PC-3 (cell line): ENCODE results near the gene MECR.

Experiments used
- CTCF ChIP-seq: fragments of 300-600 bp; sonication (generic); conservative IDR thresholded peaks from 2 replicates; pipeline ENCODE4 v1.5.1; 2017; ENCODE audit warnings: antibody characterized with exemption, low read depth, mild to moderate bottlenecking, low read length
- EZH2 ChIP-seq: fragments of 300-600 bp; sonication (generic); IDR thresholded peaks from one replicate; pipeline ENCODE4 v1.6.1; 2017; ENCODE audit warnings: antibody characterized with exemption, mild to moderate bottlenecking, low read length; ENCODE audit not compliant: unreplicated experiment
- EZH2phosphoT487 ChIP-seq: fragments of 300-600 bp; sonication (generic); IDR thresholded peaks from 2 replicates; pipeline ENCODE4 v1.6.1; 2018; ENCODE audit warnings: mild to moderate bottlenecking, antibody characterized with exemption, low read length, borderline replicate concordance

GRCh38 chr1:29259802-29260441 lies 29.2 kb upstream of the MECR start:
- no peak for TF ChIP-seq CTCF
- TF ChIP-seq EZH2phosphoT487 = no peak
- no peak for TF ChIP-seq EZH2
